Smooth muscle cell (in vitro differentiated cells): ENCODE measurements around the gene DOP1A. TPM values are rescaled to one million over a fixed set of nuclear protein-coding genes. Genes with fewer than 3 reads are reported as not detected.
A peak's percentile ranks its signal among the peaks of the same experiment; 100 is the strongest.

Experiments
- DNase-seq: peaks from one replicate; lab custom pipeline; 2025; ENCODE audit not compliant: unreplicated experiment; lab: John Stamatoyannopoulos, UW
- H2AFZ ChIP-seq: fragments of 200-600 bp; sonication (generic); 2 replicates; pipeline ENCODE4 v1.6.0; 2016; ENCODE audit warnings: antibody characterized with exemption, low read depth, mild to moderate bottlenecking
- H3F3A ChIP-seq: fragments of 200-600 bp; sonication (generic); 2 replicates; pipeline ENCODE4 v1.6.0; 2017; ENCODE audit warnings: antibody characterized with exemption, low read depth
- H3K27ac ChIP-seq: fragments of 200-600 bp; sonication (generic); 2 replicates; pipeline ENCODE4 v1.5.1; 2016; ENCODE audit warnings: low read depth, mild to moderate bottlenecking
- H3K27me3 ChIP-seq: fragments of 200-600 bp; sonication (generic); 2 replicates; pipeline ENCODE4 v1.6.1; 2016; ENCODE audit warnings: low read depth, mild to moderate bottlenecking
- H3K36me3 ChIP-seq: fragments of 200-600 bp; sonication (generic); 2 replicates; pipeline ENCODE4 v1.5.1; 2016; ENCODE audit warnings: low read depth
- H3K4me1 ChIP-seq: fragments of 200-600 bp; sonication (generic); 2 replicates; pipeline ENCODE4 v1.5.1; 2016; ENCODE audit warnings: low read depth
- H3K4me2 ChIP-seq: fragments of 200-600 bp; sonication (generic); 2 replicates; pipeline ENCODE4 v1.6.0; 2016; ENCODE audit warnings: mild to moderate bottlenecking
- H3K4me3 ChIP-seq: fragments of 200-600 bp; sonication (generic); 2 replicates; pipeline ENCODE4 v1.5.1; 2016; ENCODE audit warnings: mild to moderate bottlenecking
- H3K79me2 ChIP-seq: fragments of 200-600 bp; sonication (generic); 2 replicates; pipeline ENCODE4 v1.6.0; 2016; ENCODE audit warnings: low read depth, mild to moderate bottlenecking
- H3K9ac ChIP-seq: fragments of 200-600 bp; sonication (generic); 2 replicates; pipeline ENCODE4 v1.6.0; 2016; ENCODE audit warnings: low read depth
- H3K9me3 ChIP-seq: fragments of 200-600 bp; sonication (generic); replicated peaks from 2 replicates; pipeline ENCODE4 v1.5.1; 2016; ENCODE audit warnings: low read depth
- H4K20me1 ChIP-seq: fragments of 200-600 bp; sonication (generic); 2 replicates; pipeline ENCODE4 v1.6.0; 2016; ENCODE audit warnings: low read depth
- CTCF ChIP-seq: fragments of 200-600 bp; sonication (generic); IDR thresholded peaks from 2 replicates; pipeline ENCODE4 v1.5.1; 2017; ENCODE audit warnings: borderline replicate concordance, mild to moderate bottlenecking, antibody characterized with exemption; ENCODE audit not compliant: insufficient read depth, poor library complexity, severe bottlenecking
- WGBS: methylation state at CpG from one replicate; pipeline ENCODE4 v1.1.7; 2016; ENCODE audit warnings: low lambda C conversion rate; 5-methylcytosine and 5-hydroxymethylcytosine counted together
- polyA plus RNA-seq: library from polyadenylated mRNA; unstranded; fragments of >200 nt; fragmentation: Nextera tagmentation; extraction: Ambion mirVana; gene quantifications from 2 replicates; pipeline ENCODE4 v1.2.1, GENCODE V29; 2016
- total RNA-seq: library from RNA; depleted of rRNA; stranded (reverse); fragments of >200 nt; gene quantifications from 2 replicates; pipeline ENCODE4 v1.2.3, GENCODE V29; 2014

DOP1A gene
- total and polyA plus RNA-seq, 2 experiments from 2014 or later: 0.93 to 11.0 TPM

DNA sequence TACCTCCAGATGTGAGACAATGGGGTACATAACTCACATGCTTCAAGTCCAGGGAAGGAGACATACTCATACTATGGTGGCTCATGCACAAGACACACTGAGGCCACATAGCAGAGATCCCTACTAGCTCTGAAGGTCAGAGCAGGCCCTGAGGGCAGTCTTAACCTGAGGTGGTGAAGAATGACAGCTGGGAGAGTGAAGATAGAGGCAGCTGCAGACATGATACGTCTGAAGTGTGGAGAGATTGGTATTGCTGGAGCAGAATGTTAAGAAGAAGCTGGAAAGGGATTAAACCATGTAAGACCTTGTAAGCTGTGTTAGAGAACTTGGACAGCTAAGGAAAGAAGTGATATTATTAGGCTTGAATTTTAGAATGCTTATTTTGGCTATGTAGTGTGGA, 92.7 kb downstream of the DOP1A start:
- Histone ChIP-seq H2AFZ (no peak overlapping the region), H3F3A (peaks cover 8% of the 10 kb centered on the region), H3K4me3 (no peak overlapping the region), H4K20me1 (no peaks in the 10 kb centered on the region), H3K36me3 (peaks cover 4% of the 10 kb centered on the region), H3K27ac (no peak overlapping the region), H3K79me2 (no peaks in the 10 kb centered on the region), H3K9me3 (no peaks in the 10 kb centered on the region), H3K4me1 (no peaks in the 10 kb centered on the region), H3K9ac (no peak overlapping the region), H3K27me3 (no peaks in the 10 kb centered on the region), H3K4me2 (no peak overlapping the region)
- 50% methylated on average over 1 of the region's 1 CpG for WGBS
- DNase-seq: no peak
- no peak for TF ChIP-seq CTCF

DNA sequence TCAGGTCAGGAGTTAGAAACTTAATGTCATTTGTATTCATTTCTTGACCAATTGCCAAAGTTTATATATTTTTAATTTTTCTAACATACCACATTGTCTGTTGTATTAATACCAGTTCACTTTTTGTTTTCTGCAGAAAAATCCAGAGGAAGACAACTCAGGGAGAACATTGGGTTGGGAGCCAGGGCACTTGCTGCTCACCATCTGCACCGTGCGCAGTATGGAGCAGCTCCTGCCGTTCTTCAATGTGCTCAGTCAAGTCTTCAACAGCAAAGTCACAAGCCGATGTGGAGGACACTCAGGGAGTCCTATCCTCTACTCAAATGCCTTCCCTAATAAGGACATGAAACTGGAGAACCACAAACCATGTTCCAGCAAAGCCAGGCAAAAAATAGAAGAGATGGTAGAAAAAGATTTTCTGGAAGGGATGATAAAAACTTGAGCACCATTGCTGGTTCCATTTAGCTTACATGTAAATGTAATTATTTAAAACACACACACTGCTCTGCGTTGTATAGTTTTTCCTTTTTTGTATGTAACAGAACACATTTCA, 100.3 kb downstream of the DOP1A start:
- no peaks in the 10 kb centered on the region for H3K4me1 ChIP-seq
- H3K9ac ChIP-seq: no peak overlapping the region
- 95% methylated on average over 5 of the region's 5 CpGs for WGBS
- H3K27me3 ChIP-seq: no peaks in the 10 kb centered on the region
- peaks cover 24% of the 10 kb centered on the region for H3F3A ChIP-seq
- H4K20me1 ChIP-seq: peaks cover 41% of the 10 kb centered on the region
- H3K4me2 ChIP-seq: no peak overlapping the region
- no peak overlapping the region for H2AFZ ChIP-seq
- no peak overlapping the region for H3K4me3 ChIP-seq
- H3K36me3 ChIP-seq: peaks cover 38% of the 10 kb centered on the region
- H3K79me2 ChIP-seq: no peaks in the 10 kb centered on the region
- H3K9me3 ChIP-seq: no peaks in the 10 kb centered on the region
- TF ChIP-seq CTCF: no peak
- peak overlapping the region; percentile 18 for H3K27ac ChIP-seq
- no peak for DNase-seq

DNA sequence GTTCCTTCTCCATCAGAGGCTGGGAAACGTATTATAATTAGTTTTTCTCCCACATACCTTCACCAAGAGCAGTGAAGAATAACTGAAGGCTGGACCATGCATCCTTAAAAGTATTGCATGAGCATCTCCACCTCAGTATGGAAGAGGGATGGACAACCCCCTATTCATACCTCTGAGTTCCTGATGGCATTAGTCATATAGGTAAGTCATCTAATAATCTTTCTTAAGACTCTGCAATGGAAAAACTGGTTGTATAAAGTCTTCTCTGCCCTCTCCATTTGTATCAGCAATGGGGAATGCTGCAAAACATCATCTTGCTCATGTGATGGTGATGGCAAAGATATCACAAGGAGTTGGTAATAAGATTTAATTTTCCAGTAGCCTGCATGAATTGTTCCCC, 101.1 kb downstream of the DOP1A start:
- WGBS: 96% methylated on average over 1 of the region's 1 CpG
- peaks cover 46% of the 10 kb centered on the region for H3K36me3 ChIP-seq
- no peak overlapping the region for H3K9ac ChIP-seq

More for the DNA sequence above, 101.1 kb downstream of the DOP1A start:
- peaks cover 49% of the 10 kb centered on the region for H4K20me1 ChIP-seq
- H3K4me3 ChIP-seq: no peak overlapping the region
- peaks cover 24% of the 10 kb centered on the region for H3F3A ChIP-seq
- no peak overlapping the region for H3K4me2 ChIP-seq
- no peak overlapping the region for H2AFZ ChIP-seq
- H3K4me1 ChIP-seq: no peaks in the 10 kb centered on the region
- H3K27ac ChIP-seq: peak overlapping the region; percentile 24
- no peaks in the 10 kb centered on the region for H3K27me3 ChIP-seq
- TF ChIP-seq CTCF: no peak
- no peaks in the 10 kb centered on the region for H3K9me3 ChIP-seq
- no peak for DNase-seq
- no peaks in the 10 kb centered on the region for H3K79me2 ChIP-seq
